Stimulated activated CD8-positive, alpha-beta memory T cell treated with anti-CD3 and anti-CD28 coated beads, Interleukin-15, amount 100 ng/mL, for 24 hours (primary cell): ENCODE data around the gene SIAH2.

Source experiments
- DNase-seq: peaks from one replicate; pipeline ENCODE4 v3.0.0-alpha.2; 2020; ENCODE audit warnings: low read depth

The SIAH2 gene

DNA sequence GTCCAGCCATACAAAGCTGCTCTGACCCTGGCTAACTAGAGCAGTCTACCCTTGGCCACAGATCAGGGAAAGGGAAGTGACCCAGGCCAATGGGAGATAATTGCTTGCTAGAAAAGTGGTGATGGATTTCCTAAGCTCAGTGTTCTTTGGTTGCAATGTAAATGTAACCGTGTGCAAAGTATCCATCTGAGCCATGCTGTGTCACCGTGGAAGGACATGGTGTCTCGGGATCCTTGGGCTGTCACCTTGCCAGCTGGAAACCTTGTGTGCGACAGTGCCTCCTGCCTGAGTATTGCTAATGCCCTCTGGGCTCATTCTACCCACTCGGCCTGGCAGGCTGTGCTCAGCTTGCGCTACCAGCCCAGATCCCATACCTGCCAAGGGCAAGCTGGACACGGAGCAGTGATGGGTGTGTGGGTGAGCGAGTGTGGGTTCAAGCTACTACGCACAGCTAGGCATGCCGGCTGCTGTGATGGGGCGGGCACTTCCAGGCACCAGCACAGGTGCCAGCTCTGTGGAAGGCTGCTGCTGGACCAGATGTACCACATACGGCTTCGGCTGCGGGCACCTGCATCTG is 10.7 kb upstream of the SIAH2 start:
- DNase-seq, result no peak

DNA sequence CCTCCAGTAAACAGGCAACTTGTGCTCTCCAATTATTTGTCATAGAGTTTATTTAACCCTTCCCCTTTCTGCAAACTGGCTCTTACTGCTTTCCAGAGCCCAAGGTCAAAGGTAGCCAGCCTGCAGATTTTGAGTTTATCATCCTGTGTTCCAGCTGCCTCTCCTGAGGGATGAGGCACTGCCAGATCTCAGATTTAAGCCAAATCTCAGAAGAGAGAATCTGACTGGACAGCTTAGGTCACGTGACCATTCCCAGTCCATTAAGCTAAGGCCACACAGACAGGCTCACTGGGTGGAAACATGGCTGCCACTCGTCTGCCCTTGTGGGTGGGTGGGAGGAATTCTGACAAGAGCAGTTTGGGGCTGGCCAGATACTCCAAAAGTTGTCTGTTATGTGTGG is 8.6 kb upstream of the SIAH2 start:
- DNase-seq, result no peak

DNA sequence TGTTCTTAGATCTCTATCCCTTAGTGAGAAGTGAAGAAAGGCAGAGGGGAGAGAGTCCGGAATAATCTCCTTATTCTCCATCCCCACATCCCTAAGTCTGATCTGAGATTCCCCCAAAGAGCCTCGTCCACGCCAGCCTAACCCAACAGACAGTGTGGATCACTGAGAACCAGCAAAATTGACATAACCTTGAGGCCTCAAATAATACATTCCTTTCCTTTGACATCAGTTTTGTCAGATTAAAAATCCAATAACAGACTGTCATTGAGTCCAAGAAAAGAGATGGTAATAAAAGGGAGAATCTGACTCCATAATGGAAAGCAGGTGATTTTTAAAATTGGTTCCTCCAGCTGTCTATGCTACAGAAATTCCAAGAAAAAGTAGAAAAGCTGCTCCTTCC is 7.7 kb upstream of the SIAH2 start:
- DNase-seq, result no peak

DNA sequence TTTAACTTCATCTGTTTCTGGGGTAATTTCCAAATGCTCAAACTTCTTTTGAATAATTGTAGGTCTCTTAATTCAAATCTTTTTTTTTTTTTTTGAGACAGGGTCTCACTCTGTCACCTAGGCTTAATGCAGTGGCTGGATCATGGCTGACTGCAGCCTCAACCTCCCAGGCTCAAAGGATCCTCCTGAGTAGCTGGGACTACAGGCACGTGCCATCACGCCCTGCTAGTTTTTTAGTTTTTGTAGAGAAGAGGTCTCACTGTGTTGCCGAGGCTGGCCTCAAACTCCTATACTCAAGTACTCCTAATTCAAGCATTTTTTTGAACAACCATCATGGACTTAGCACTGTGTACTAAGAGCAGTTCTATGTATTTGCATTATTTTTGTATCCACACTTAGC is 3.8 kb upstream of the SIAH2 start:
- DNase-seq, result no peak

DNA sequence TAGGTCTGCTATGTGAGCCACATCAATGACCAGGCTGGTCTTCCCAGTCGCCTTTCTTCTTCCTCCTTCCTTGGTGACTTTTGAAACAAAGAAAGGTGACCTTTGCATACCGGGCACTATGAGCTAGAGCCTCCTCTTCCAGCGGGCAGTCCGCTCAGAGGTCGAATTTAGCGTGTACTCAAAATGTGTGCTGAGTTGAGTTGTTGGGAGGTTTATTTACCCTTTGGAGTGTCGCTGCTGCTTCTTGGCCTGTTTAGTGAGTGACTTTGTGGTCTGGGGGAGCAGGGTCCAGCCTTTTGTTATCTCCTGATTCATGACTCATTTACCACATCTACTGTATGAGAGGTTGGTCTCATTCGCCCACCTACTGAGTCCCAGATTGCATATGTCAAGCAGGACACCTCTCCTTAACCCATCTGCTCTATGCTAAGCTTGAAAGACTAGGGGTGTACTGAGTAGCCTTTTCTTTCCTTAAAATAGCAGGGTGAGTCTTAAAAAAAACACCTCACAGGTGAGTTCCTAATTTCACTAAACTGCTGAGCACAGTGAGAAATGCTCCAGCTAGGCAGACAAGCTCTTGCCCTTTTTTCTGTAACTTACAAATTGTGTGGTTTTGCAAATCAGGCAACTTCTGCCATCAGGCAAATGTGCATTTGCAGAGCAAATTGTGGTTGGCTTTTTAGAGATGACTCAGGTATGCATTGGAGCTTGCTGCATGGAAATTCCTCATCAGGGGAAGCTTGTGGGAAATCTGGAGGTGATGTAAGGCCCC is 3.2 kb upstream of the SIAH2 start:
- no peak for DNase-seq

DNA sequence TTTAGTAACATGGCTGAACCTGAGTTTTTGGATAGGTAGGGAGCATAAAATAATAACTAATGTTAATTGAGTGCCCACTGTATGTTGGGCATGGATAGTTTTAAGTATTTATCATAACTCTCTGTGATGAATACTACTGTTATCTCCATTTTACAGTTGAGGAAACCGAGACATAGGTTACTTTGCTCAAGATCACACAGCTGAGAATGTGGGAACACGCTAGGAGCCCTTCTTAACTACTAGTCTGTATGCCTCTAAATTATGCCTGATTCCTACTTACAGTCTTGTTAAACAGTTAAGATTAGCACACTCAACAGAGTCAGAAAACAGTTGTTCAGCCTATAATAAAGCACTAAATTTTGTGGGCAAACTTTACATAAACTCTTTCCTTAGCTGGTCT is 2.0 kb upstream of the SIAH2 start:
- DNase-seq, result no peak

DNA sequence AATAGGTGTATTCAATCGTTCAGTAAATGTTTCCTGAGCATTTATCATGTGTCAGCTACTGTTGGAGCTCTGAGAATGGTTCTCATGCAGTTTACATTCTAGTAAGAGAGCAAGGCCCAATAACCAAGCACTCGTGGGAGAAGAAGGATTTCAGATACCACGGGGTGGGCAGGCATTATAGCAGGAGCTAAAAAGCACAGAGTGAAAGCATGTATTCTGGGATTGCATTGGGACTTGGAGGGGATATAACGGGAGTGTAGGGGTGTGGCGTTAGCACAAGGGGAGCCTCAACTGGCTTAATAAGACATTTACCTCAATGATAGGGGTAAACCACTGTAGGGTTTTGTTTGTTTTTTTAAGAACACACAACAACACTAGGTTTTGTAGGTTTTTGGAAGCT is 1.6 kb upstream of the SIAH2 start:
- DNase-seq, result no peak

DNA sequence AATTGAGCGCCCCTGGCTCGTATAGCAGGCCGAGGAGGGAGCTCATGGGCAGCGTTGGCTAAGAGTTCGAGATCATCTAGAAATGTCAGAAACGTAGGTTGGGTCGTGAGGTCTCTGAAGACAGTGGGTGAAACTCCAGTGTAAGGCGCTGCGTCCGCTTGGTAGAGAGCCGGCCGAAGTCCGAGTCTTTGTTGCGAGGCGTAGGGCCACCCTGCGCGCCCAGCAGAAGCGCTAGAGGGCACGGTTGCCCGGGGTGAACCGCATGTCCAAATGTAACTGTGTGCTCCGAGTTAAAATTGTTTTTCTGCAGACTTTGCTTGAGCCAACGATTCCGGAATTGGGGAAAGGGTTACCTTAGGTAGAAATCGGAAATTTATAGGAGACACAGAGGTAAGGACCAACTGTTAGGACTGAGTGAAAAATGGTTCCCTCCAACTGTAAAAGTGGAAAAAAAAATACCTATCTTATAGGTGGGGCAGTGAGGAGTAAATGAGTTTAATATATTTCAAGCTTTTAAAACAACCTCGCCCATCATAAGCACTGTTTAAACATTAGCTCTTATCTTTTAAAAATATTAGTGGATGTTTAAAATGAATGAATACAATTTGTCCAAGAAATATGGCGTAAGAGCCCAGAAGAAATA is 993 bp upstream of the SIAH2 start:
- no peak for DNase-seq

DNA sequence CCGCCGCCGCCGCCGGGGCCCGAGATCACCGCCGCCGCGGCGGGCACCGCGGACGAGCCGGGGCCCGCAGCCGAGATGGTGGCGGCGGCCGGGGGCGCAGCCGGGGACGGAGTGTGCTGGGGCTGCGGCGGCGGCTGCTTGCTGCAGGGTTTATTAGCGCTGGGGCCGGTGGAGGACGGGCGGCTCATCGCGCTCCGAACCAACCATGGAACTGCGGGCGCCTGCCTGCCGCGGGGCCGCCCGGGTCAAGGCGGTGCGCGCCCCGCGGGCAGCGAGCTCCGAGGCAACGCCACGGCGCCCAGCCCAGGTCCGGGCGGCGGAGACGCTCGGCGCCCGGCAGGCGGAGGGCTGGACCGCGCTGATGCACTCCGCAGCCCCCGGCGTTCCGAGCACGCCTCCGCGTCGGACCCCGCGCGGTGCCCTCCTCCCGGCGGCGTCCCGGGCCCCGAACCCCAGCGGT is 277 bp downstream of the SIAH2 start:
- DNase-seq, result no peak

DNA sequence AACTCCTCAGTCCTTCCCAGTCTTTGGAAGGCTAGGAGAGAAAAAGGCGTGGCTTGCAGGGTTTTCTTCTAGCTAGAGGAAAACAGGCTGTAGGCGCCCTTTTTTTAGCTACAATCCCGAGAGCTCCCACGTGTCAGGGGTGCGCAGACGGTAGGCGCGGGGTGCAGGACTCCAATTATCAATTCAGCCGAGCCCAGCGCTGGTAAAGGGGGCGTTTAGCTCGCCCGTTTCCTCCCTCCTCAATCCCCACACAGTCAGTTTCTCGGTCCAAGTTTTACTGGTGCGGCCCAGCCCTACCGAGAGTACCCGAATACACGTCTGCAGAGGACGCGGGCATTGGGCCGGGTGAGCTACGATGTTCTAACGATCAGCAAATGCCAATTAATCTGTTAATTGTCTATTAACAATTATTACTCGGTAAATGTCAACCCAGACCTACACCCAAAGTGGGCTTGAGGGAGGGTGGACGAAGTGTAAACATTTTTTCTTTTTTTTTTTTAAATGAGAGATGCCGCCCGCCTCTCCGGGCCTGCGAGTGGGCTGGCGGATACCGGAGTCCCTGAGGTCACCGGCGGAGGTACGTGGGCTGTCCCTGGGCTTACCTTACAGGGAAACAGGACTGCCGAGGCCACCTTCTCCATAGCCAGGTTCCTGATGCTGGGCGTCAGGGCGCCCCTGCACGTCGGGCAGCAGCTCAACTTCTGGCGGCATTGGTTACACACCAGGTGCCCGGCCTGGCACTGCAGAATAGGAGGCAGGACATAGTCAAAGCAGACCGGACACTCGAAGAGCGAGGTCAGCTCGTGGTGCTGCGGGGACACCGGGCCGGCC is 923 bp downstream of the SIAH2 start:
- no peak for DNase-seq

DNA sequence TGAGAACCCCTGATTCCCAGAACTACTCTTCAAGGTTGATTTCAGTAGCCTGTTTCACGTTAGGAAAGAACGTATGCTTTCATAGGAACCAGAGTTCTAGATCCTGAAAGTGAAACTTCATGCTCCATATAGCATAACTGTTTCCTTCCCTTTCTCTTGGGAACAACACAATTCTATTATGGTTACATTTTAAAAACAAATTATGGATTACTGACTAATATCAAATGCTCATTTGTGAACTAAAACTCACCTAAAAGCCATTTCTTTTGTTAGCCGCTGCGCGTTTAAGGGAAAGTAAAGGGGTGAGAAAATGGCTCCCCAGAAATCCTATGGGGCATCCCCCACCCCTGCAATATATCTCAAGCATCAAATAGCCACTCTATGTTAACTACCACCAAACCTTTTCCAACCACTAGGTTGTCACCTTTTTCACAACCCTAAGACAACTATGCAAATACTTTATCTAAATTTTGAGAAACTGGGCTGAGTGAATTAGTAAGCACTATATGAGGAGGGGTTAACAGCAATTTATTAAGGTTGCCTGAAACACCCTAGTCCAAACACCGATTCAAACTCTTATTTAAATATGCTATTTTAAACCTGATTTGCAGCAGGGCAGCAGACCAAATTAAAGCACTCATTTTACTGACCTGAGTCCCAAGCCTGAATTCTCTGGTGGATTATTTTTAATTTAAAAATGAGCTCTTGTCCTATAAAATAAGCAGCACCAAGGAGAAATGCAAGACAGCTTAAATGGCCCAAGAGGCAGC is 2.4 kb downstream of the SIAH2 start:
- no peak for DNase-seq

DNA sequence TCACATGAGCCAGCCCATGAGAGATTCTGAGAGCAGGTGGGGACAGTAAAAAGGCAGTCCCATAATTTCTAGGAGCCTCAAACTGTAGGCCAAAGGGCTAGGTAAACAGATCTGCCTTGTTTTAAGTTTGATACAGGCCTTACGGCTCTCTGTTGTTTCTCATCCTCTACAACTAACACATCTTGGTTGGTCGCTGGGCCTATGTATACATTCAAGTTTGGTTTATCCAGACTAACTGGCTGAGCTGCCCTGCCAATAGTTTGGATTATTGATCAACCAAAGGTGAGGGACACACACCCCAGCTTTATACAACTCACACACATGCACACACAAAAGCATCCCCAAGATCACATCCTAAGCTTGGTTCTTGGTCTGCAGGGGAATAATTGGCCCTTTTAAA is 3.0 kb downstream of the SIAH2 start:
- no peak for DNase-seq

DNA sequence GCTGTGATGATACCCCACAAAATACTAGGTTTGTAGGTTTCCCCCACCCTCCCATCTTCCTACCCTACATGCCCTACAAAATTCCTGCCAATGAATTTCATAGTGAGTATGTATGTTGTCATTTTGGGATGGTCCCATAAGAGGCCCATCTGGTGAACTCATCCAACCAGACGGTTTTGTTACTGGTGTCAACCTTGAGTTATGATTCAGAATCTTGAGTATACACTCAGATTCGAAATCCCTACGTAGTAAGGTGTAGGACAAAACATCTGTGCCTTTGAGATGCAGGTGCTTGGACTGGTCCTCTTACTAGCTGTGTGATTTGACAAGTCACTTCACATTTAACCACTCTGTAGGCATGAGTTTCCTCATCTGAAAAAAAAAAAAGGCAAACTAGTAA is 3.6 kb downstream of the SIAH2 start:
- no peak for DNase-seq

DNA sequence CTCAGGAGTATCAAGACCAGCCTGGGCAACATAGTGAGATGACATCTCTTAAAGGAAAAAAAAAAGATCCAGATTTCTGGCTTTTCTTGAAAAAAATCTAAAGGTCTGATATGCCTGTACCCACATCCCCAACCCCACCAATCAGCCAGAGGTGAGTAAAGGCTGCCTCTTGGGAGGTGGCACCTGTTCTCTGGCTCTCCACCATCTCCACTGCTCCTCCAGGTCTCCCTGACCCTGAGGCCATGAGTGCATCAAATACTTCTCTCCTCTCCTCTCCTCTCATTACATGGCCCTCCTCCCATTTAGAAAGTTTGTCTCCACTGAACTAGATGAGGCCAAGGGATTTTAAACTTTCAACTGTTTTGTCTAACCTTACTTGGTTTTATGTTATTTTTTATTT is 5.2 kb downstream of the SIAH2 start:
- no peak for DNase-seq

DNA sequence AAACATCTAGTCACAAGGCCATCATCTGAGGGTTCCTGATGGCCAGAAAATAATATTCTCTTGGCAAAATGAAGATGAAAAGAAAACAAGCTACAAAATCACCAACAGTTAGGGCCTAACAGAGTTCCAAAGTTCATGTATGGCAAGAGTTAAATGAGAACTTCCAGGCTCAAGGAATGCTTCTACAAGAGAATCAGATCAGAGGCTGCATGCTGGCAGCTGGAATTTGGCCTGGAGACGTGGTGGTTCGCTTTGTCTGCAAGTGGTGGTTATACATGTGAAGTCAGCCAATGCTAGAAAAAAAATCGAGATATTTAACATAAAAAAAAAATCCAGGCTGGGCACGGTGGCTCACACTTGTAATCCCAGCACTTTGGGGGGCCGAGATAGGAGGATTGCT is 5.6 kb downstream of the SIAH2 start:
- DNase-seq, result no peak

DNA sequence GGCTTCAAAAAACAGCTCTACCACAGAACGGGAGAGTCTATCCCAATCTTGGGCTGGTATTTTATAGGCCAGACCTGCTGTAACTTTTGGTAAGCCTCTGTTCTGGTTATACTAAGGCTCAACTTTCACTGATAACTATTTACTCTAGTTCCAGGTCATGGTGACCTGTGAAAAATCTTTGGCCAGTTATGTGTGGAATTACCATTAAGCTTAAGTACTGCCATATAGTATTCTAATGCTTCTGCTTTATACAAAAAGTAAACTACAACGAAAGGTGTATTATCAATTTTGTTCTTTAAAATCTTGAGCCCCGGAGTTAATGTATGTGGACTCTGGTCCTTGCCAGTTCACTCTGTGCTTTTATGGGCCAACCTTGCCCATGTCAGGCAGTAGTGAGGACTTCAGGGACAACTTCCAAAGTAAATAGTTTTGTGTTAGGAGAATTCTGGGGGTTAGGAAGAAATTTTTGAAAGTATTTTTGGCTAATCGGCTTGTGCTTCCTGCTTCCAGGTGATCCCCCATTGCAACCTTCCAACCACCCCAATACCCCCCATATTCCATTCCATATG is 6.4 kb downstream of the SIAH2 start:
- no peak for DNase-seq

DNA sequence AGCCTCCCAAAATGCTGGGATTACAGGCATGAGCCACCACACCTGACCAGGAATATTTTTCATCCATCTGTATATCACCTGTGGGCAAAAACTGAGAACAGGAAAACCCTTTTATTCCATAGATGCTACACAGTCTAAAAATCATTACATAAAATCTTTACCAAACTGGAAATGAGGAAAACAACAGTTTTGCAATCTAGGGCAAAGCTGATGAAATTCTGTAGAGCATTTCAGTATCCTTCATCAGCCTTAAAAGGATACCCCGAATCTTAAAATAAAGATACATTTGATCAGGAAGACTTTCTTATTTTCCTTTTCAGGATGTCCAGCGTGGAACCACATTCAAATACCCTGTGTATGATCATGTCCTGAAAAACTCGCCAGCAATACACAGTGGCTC is 7.1 kb downstream of the SIAH2 start:
- no peak for DNase-seq

DNA sequence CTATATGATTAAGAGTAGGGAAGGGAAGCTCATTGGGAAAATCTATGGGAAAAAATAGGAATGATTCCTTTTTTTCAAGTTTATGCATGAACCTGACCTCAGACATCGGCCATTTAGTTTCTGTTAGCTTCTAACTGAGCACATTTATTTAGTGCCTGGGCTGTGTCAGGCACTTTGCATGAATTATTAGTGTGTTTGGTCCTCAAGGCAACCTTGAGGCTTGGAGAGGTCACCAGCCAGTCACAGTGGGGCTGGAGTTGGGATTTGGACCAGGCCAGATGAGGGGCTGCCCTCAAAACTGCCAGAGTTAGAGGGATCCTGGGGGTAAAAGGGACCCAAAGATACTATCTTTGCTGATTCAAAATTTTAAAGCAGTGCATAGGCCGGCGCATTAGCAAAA is 8.1 kb downstream of the SIAH2 start:
- DNase-seq, result no peak

DNA sequence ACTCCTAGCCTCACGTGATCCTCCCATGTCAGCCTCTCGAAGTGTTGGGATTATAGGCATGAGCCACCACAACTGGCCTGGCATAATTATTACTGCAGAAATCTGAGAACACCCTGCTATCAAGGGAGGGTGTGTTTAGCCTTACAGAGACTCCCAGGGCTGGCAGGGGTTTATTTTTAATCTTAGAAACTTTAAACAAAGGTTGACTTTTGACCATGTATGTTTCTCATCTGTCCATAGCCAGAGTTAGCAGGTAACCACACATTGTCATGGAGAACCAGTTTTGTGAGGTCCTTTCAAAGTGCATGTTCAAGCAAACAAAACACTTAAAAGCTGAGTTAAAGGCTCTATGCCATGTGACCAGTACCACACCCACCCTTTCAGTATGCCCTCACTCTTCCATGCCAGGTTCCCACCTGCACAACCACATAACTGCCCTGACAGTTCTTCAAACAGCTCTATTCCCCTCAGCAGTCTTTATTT is 11.1 kb downstream of the SIAH2 start:
- no peak for DNase-seq

DNA sequence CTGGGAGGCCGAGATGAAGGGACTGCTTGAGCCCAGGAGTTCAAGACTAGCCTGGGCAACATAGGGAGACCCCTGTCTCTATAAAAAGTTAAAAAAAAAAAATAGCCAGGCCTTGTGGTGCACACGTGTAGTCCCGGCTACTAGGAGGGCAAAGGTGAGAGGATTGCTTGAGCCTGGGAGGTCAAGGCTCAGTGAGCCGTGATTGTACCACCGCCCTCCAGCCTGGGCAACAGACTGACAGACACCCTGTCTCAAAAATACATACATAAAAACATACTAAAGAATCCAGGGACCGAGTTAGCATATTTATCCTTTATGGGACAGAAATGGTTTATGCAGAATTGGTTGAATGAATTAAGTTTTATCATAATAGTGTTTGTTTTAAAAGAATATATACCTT is 13.7 kb downstream of the SIAH2 start:
- DNase-seq, result no peak

DNA sequence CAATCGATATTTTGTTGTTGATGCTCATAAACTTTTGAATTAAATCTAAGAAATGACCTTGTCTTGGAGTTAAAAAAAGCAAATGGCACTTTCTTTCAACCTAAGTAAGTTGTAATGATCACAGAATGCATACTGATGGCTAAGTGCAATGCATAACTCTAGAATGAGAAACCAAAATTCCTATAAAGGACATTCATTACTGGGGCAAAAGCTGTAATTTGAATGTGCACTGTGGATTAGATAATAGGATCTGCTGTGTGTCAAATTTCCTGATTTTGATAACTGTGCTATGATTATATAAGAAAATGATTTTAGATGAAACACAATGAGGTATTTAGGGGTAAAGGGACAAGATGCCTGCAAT is 14.3 kb downstream of the SIAH2 start:
- DNase-seq, result no peak
